ENCODE measurements around the gene SUGP1. TPM values are rescaled to one million over a fixed set of nuclear protein-coding genes. Genes with fewer than 3 reads are reported as not detected.

The SUGP1 gene
- 10 to 100 TPM; 28.4 to 37.6 (median 32.3) TPM for total RNA-seq

- Histone ChIP-seq H3K4me3 (peak within 1 kb of the TSS; percentile 86 to 99), H3K27me3 (no peaks in the 10 kb centered on the region), H3K4me1 (peaks cover 0 to 52% (median 28%) of the 10 kb centered on the region in 3 donors), H3K27ac (peak within 1 kb of the TSS; percentile 77 to 94 (median 91)), H3K9me3 (no peaks in the 10 kb centered on the region), H3K36me3 (peaks cover 0 to 38% of the 10 kb centered on the region in 2 donors)
- WGBS, 2 donors (ENCODE audit: low coverage in 1 of 2), result no CpG with 5 or more reads among the region's 67 CpGs
- no peak for TF ChIP-seq EP300 (IDR thresholded peaks at IDR 0.05)
- peak; percentile 20 to 41 for TF ChIP-seq POLR2A (IDR thresholded peaks at IDR 0.05)
- TF ChIP-seq POLR2AphosphoS5 (IDR thresholded peaks at IDR 0.05), result peak; percentile 16
- TF ChIP-seq, protein P1, sequence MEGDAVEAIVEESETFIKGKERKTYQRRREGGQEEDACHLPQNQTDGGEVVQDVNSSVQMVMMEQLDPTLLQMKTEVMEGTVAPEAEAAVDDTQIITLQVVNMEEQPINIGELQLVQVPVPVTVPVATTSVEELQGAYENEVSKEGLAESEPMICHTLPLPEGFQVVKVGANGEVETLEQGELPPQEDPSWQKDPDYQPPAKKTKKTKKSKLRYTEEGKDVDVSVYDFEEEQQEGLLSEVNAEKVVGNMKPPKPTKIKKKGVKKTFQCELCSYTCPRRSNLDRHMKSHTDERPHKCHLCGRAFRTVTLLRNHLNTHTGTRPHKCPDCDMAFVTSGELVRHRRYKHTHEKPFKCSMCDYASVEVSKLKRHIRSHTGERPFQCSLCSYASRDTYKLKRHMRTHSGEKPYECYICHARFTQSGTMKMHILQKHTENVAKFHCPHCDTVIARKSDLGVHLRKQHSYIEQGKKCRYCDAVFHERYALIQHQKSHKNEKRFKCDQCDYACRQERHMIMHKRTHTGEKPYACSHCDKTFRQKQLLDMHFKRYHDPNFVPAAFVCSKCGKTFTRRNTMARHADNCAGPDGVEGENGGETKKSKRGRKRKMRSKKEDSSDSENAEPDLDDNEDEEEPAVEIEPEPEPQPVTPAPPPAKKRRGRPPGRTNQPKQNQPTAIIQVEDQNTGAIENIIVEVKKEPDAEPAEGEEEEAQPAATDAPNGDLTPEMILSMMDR (IDR thresholded peaks at IDR 0.05), result peak in 3 of 4 experiments; percentile 56 to 66 (median 56)
- peak; percentile 97 for ATAC-seq
These were observed at the start of gene SUGP1, which contains the start of gene MAU2 for GRCh38 chr19:19320361-19321140. TSS of gene SUGP1 (minus strand) at chr19:19320509. CDS start at chr19:19320496, 13 bp downstream. TSS of gene MAU2 (plus strand) at chr19:19320829. CDS start at chr19:19320860, 31 bp downstream.

- Histone ChIP-seq H3K4me1 (peaks cover 0 to 31% (median 3%) of the 10 kb centered on the region in 3 donors), H3K27me3 (no peaks in the 10 kb centered on the region), H3K27ac (no peak overlapping the region), H3K9me3 (no peaks in the 10 kb centered on the region), H3K4me3 (no peak overlapping the region), H3K36me3 (no peaks in the 10 kb centered on the region)
- TF ChIP-seq EP300 (IDR thresholded peaks at IDR 0.05) (no peak), POLR2AphosphoS5 (IDR thresholded peaks at IDR 0.05) (no peak), POLR2A (IDR thresholded peaks at IDR 0.05) (no peak)
- TF ChIP-seq, protein P1 (IDR thresholded peaks at IDR 0.05), result no peak
- WGBS, 2 donors (ENCODE audit: low coverage in 1 of 2), result 66 to 71% methylated on average over 2 to 3 of the region's 7 CpGs
- no peak for ATAC-seq
These were observed 47.8 kb upstream of the SUGP1 start for GRCh38 chr19:19368087-19368486.

- H3K4me3 ChIP-seq, result no peak overlapping the region
- 50 to 55% methylated on average over 4 to 10 of the region's 18 CpGs for WGBS, 2 donors (ENCODE audit: low coverage in 1 of 2)
These were observed 46.4 kb upstream of the SUGP1 start for GRCh38 chr19:19366434-19367396.

DNA sequence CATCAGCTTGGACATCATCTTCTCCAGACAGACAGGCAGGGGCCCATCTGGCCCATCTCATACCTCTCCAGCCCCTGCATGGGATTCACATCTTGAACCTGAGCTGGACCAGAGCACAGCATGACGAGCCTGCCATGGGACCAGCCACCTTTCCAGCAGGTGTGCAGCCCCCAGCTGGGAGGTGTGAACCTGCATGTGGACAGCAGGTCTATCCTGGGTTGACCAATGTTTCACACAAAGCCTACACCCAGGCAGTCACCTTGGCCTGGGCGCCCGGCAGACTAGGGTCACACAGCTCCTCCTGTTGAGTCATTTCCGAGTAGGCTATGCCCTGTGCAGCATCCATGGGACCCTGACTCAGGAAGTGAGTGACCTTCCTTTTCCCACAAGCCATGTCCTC lies 41.8 kb upstream of the SUGP1 start:
- 100% methylated on average over 2 of the region's 4 CpGs; no CpG with 5 or more reads in 1 of the 2 donors for WGBS, 2 donors (ENCODE audit: low coverage in 1 of 2)
- no peak overlapping the region for H3K4me3 ChIP-seq
- ATAC-seq, result no peak

More at GRCh38 chr19:19366434-19367396, 46.4 kb upstream of the SUGP1 start:
- H3K27me3 ChIP-seq, result no peaks in the 10 kb centered on the region
- TF ChIP-seq, protein P1 (IDR thresholded peaks at IDR 0.05), result peak; percentile 90 to 97 (median 93)
- TF ChIP-seq POLR2AphosphoS5 (IDR thresholded peaks at IDR 0.05), result no peak
- TF ChIP-seq EP300 (IDR thresholded peaks at IDR 0.05), result no peak
- no peak overlapping the region for H3K27ac ChIP-seq
- ATAC-seq, result peak; percentile 81
- peaks cover 0 to 25% (median 3%) of the 10 kb centered on the region in 3 donors for H3K4me1 ChIP-seq
- H3K9me3 ChIP-seq, result no peaks in the 10 kb centered on the region
- no peaks in the 10 kb centered on the region for H3K36me3 ChIP-seq

More for the DNA sequence above, 41.8 kb upstream of the SUGP1 start:
- Histone ChIP-seq H3K27ac (no peak overlapping the region), H3K4me1 (peaks cover 0 to 35% (median 10%) of the 10 kb centered on the region in 3 donors), H3K36me3 (peaks cover 0 to 25% of the 10 kb centered on the region in 2 donors), H3K9me3 (no peaks in the 10 kb centered on the region), H3K27me3 (no peaks in the 10 kb centered on the region)
- TF ChIP-seq, protein P1 (IDR thresholded peaks at IDR 0.05), result no peak

All from gastroesophageal sphincter (tissue), 4 donors.